Activated CD8-positive, alpha-beta T cell treated with anti-CD3 and anti-CD28 coated beads for 36 hours (primary cell): ENCODE measurements around the gene MYEF2. TPM values are rescaled to one million over a fixed set of nuclear protein-coding genes. Genes with fewer than 3 reads are reported as not detected.

Source experiments
- ATAC-seq: fragments of 200-7000 bp; cut with Tn5 transposase; one replicate; pipeline ENCODE4 v1.10.0; 2021; ENCODE audit warnings: mild to moderate bottlenecking, moderate library complexity
- CTCF ChIA-PET: fragments of 350-600 bp; sonication (Branson Sonifier 250); formaldehyde crosslinking; loops from one replicate; lab custom pipeline; 2021; ENCODE audit warnings: antibody characterized with exemption; lab: Charles Lee
- POLR2A ChIA-PET: fragments of 350-600 bp; sonication (Branson Sonifier 250); formaldehyde crosslinking; loops from one replicate; lab custom pipeline; 2021; ENCODE audit warnings: antibody characterized with exemption; lab: Charles Lee
- DNase-seq: peaks from one replicate; pipeline ENCODE4 v3.0.0-alpha.2; 2020
- H3K27ac Mint-ChIP-seq: one replicate; pipeline ENCODE4 v1.8.0; 2021; ENCODE audit warnings: mild to moderate bottlenecking, mixed read lengths
- H3K27me3 Mint-ChIP-seq: one replicate; pipeline ENCODE4 v1.8.0; 2021; ENCODE audit warnings: mixed read lengths
- H3K36me3 Mint-ChIP-seq: one replicate; pipeline ENCODE4 v1.8.0; 2021; ENCODE audit warnings: low read depth, mixed read lengths
- H3K4me1 Mint-ChIP-seq: one replicate; pipeline ENCODE4 v1.8.0; 2021; ENCODE audit warnings: low read depth, mixed read lengths
- H3K4me3 Mint-ChIP-seq: one replicate; pipeline ENCODE4 v1.8.0; 2021; ENCODE audit warnings: mild to moderate bottlenecking, moderate library complexity, mixed read lengths
- H3K9me3 Mint-ChIP-seq: one replicate; pipeline ENCODE4 v1.8.0; 2021; ENCODE audit warnings: mixed read lengths
- CTCF ChIP-seq: fragments of 200-600 bp; IDR thresholded peaks from one replicate; pipeline ENCODE4 v1.8.0; 2022; ENCODE audit warnings: antibody characterized with exemption, mild to moderate bottlenecking
- intact Hi-C: fragments of 100-400 bp; cut with micrococcal nuclease; formaldehyde crosslinking; loops from one replicate; pipeline ENCODE4 v1.10.0; 2022
- total RNA-seq, 2 experiments: library from RNA; stranded (reverse); gene quantifications; one replicate each; pipeline ENCODE4 v1.2.3, GENCODE V29; 2021

The MYEF2 gene
- total RNA-seq, 2 experiments from 2014 or later = 25.7 to 26.6 TPM

- H3K9me3 Mint-ChIP-seq = no peaks in the 10 kb centered on the region
- ATAC-seq (no peak), DNase-seq (no peak)
- ChIA-PET POLR2A (no interaction called here), CTCF (no interaction called here)
- H3K27ac Mint-ChIP-seq = no peak overlapping the region
- no peak for TF ChIP-seq CTCF
- no peaks in the 10 kb centered on the region for H3K4me1 Mint-ChIP-seq
- intact Hi-C loops = no loop called here
- H3K36me3 Mint-ChIP-seq = no peaks in the 10 kb centered on the region
- no peak overlapping the region for H3K4me3 Mint-ChIP-seq
- H3K27me3 Mint-ChIP-seq = peaks cover 2% of the 10 kb centered on the region
Measured at GRCh38 chr15:48089702-48090101, 88.4 kb downstream of the MYEF2 start.

- intact Hi-C loops = no loop called here
- Mint-ChIP-seq H3K4me1 (no peaks in the 10 kb centered on the region), H3K36me3 (no peaks in the 10 kb centered on the region), H3K4me3 (no peak overlapping the region), H3K9me3 (no peaks in the 10 kb centered on the region), H3K27ac (no peak overlapping the region), H3K27me3 (no peaks in the 10 kb centered on the region)
- CTCF ChIA-PET = no interaction called here
- DNase-seq = no peak
- TF ChIP-seq CTCF = no peak
- POLR2A ChIA-PET = no interaction called here
- ATAC-seq = no peak
Measured at GRCh38 chr15:48087844-48088243, 90.3 kb downstream of the MYEF2 start.

GRCh38 chr15:48086576-48086975 lies 91.5 kb downstream of the MYEF2 start:
- TF ChIP-seq CTCF = no peak
- no peak for DNase-seq
- no peak overlapping the region for H3K27ac Mint-ChIP-seq
- H3K4me1 Mint-ChIP-seq = no peaks in the 10 kb centered on the region
- ChIA-PET CTCF (no interaction called here), POLR2A (no interaction called here)
- ATAC-seq = no peak
- intact Hi-C loops = no loop called here
- no peak overlapping the region for H3K4me3 Mint-ChIP-seq
- no peaks in the 10 kb centered on the region for H3K36me3 Mint-ChIP-seq
- no peaks in the 10 kb centered on the region for H3K9me3 Mint-ChIP-seq
- H3K27me3 Mint-ChIP-seq = no peaks in the 10 kb centered on the region

GRCh38 chr15:48086133-48086532 lies 92.0 kb downstream of the MYEF2 start:
- ChIA-PET POLR2A (no interaction called here), CTCF (no interaction called here)
- no peak for TF ChIP-seq CTCF
- H3K27ac Mint-ChIP-seq = no peak overlapping the region
- H3K9me3 Mint-ChIP-seq = no peaks in the 10 kb centered on the region
- H3K4me3 Mint-ChIP-seq = no peak overlapping the region
- intact Hi-C loops = no loop called here
- H3K36me3 Mint-ChIP-seq = no peaks in the 10 kb centered on the region
- H3K27me3 Mint-ChIP-seq = no peaks in the 10 kb centered on the region
- no peak for DNase-seq
- H3K4me1 Mint-ChIP-seq = no peaks in the 10 kb centered on the region
- no peak for ATAC-seq

- Mint-ChIP-seq H3K9me3 (no peaks in the 10 kb centered on the region), H3K4me1 (no peaks in the 10 kb centered on the region), H3K27ac (no peak overlapping the region), H3K27me3 (no peaks in the 10 kb centered on the region), H3K4me3 (no peak overlapping the region), H3K36me3 (no peaks in the 10 kb centered on the region)
- no peak for DNase-seq
- ChIA-PET POLR2A (no interaction called here), CTCF (interaction anchor here (1.0 kb wide), 1 partner anchor 26 kb away, joined by 3 read pairs; no protein-coding TSS in a partner anchor)
- no peak for ATAC-seq
- TF ChIP-seq CTCF = no peak
- intact Hi-C loops = no loop called here
Measured at GRCh38 chr15:48085591-48085930, 92.5 kb downstream of the MYEF2 start.
